GM23338 (cell line): ENCODE results near the gene EPAS1. TPM values are rescaled to one million over a fixed set of nuclear protein-coding genes. Genes with fewer than 3 reads are reported as not detected.

Source experiments
- ATAC-seq: fragments of 200-7000 bp; cut with Tn5 transposase; 3 replicates; pipeline ENCODE4 v1.9.1; 2020
- DNase-seq: peaks from one replicate; pipeline ENCODE4 v3.0.0-alpha.2; 2015; ENCODE audit warnings: low spot score
- H2AFZ ChIP-seq: fragments of 200-600 bp; sonication (generic); 2 replicates; pipeline ENCODE4 v1.8.0; 2016; ENCODE audit warnings: antibody characterized with exemption, mild to moderate bottlenecking, moderate library complexity
- H3F3A ChIP-seq: fragments of 200-600 bp; sonication (generic); replicated peaks from 2 replicates; pipeline ENCODE4 v1.8.0; 2017; ENCODE audit warnings: antibody characterized with exemption, mixed run types, low read depth
- H3K27ac ChIP-seq: fragments of 200-600 bp; sonication (generic); 2 replicates; pipeline ENCODE4 v1.6.1; 2016; ENCODE audit warnings: low read depth
- H3K27me3 ChIP-seq: fragments of 200-600 bp; sonication (generic); 2 replicates; pipeline ENCODE4 v1.8.0; 2016; ENCODE audit warnings: mild to moderate bottlenecking, mixed run types, moderate library complexity; ENCODE audit not compliant: insufficient read depth
- H3K36me3 ChIP-seq: fragments of 200-600 bp; sonication (generic); 2 replicates; pipeline ENCODE4 v1.8.0; 2016; ENCODE audit warnings: mild to moderate bottlenecking; ENCODE audit not compliant: insufficient read depth
- H3K4me1 ChIP-seq: fragments of 200-600 bp; sonication (generic); 2 replicates; pipeline ENCODE4 v1.8.0; 2016; ENCODE audit warnings: mild to moderate bottlenecking, moderate library complexity; ENCODE audit not compliant: insufficient read depth
- H3K4me2 ChIP-seq: fragments of 200-600 bp; sonication (generic); 2 replicates; pipeline ENCODE4 v1.7.1; 2017; ENCODE audit warnings: mixed run types
- H3K4me3 ChIP-seq: fragments of 200-600 bp; sonication (generic); 2 replicates; pipeline ENCODE4 v1.6.1; 2016; ENCODE audit warnings: mixed run types
- H3K79me2 ChIP-seq: fragments of 200-600 bp; sonication (generic); replicated peaks from 2 replicates; pipeline ENCODE4 v1.8.0; 2017; ENCODE audit warnings: mild to moderate bottlenecking; ENCODE audit not compliant: insufficient read depth
- H3K9me2 ChIP-seq: fragments of 200-600 bp; sonication (generic); 2 replicates; pipeline ENCODE4 v1.8.0; 2017; ENCODE audit not compliant: insufficient read depth
- H4K20me1 ChIP-seq: fragments of 200-600 bp; sonication (generic); replicated peaks from 2 replicates; pipeline ENCODE4 v1.8.0; 2017; ENCODE audit warnings: mild to moderate bottlenecking; ENCODE audit not compliant: insufficient read depth
- H3K27ac Mint-ChIP-seq: 2 replicates; pipeline ENCODE4 v1.8.0; 2020; ENCODE audit warnings: inconsistent platforms, mild to moderate bottlenecking, moderate library complexity, mixed read lengths
- H3K27me3 Mint-ChIP-seq: 3 replicates; pipeline ENCODE4 v1.8.0; 2022; ENCODE audit warnings: low read depth, mild to moderate bottlenecking, moderate library complexity, mixed read lengths, inconsistent platforms; ENCODE audit not compliant: insufficient read depth, poor library complexity
- H3K36me3 Mint-ChIP-seq: 3 replicates; pipeline ENCODE4 v1.8.0; 2021; ENCODE audit warnings: low read depth, mild to moderate bottlenecking, inconsistent platforms, moderate library complexity, mixed read lengths
- H3K4me1 Mint-ChIP-seq: 3 replicates; pipeline ENCODE4 v1.8.0; 2020; ENCODE audit warnings: mild to moderate bottlenecking, inconsistent platforms, mixed read lengths
- H3K4me3 Mint-ChIP-seq: 3 replicates; pipeline ENCODE4 v1.8.0; 2021; ENCODE audit warnings: moderate library complexity, mild to moderate bottlenecking, inconsistent platforms, mixed read lengths
- H3K9me3 Mint-ChIP-seq: 3 replicates; pipeline ENCODE4 v1.8.0; 2020; ENCODE audit warnings: moderate library complexity, mild to moderate bottlenecking, inconsistent platforms, mixed read lengths
- CREB1 ChIP-seq: fragments of 250-450 bp; sonication (Bioruptor Pico); IDR thresholded peaks from 2 replicates; pipeline ENCODE4 v1.5.0; 2020; ENCODE audit warnings: low read depth, mild to moderate bottlenecking, moderate library complexity
- EZH2 ChIP-seq: fragments of 200-600 bp; sonication (generic); IDR thresholded peaks from one replicate; pipeline ENCODE4 v1.8.0; 2017; ENCODE audit warnings: antibody characterized with exemption, mild to moderate bottlenecking, low read depth; ENCODE audit not compliant: unreplicated experiment
- JUNB ChIP-seq: IDR thresholded peaks from one replicate; pipeline ENCODE4 v1.6.1; 2016; ENCODE audit warnings: antibody characterized with exemption; ENCODE audit not compliant: unreplicated experiment
- POLR2AphosphoS5 ChIP-seq: IDR thresholded peaks from 2 replicates; pipeline ENCODE4 v1.6.1; 2016; ENCODE audit warnings: antibody characterized with exemption, low read depth
- STAT1 ChIP-seq: IDR thresholded peaks from one replicate; pipeline ENCODE4 v1.6.1; 2016; ENCODE audit warnings: antibody characterized with exemption; ENCODE audit not compliant: unreplicated experiment
- ZNF114 ChIP-seq: fragments of 250-450 bp; sonication (Bioruptor Pico); IDR thresholded peaks from 2 replicates; pipeline ENCODE4 v1.5.0; 2020; ENCODE audit warnings: mild to moderate bottlenecking, moderate library complexity
- ZNF462 ChIP-seq: fragments of 250-450 bp; sonication (Bioruptor Pico); IDR thresholded peaks from 2 replicates; pipeline ENCODE4 v1.5.0; 2020; ENCODE audit warnings: mild to moderate bottlenecking, moderate library complexity
- polyA plus RNA-seq: library from polyadenylated mRNA; unstranded; fragments of >200 nt; fragmentation: Nextera tagmentation; extraction: Ambion mirVana; gene quantifications from 2 replicates; pipeline ENCODE4 v1.2.1, GENCODE V29; 2016
- total RNA-seq: library from RNA; depleted of rRNA; stranded (reverse); fragments of >200 nt; shearing (Covaris generic); gene quantifications from 2 replicates; pipeline ENCODE4 v1.2.3, GENCODE V29; 2014

The EPAS1 gene
- total and polyA plus RNA-seq, 2 experiments from 2014 or later: 0.68 to 5.4 TPM

DNA sequence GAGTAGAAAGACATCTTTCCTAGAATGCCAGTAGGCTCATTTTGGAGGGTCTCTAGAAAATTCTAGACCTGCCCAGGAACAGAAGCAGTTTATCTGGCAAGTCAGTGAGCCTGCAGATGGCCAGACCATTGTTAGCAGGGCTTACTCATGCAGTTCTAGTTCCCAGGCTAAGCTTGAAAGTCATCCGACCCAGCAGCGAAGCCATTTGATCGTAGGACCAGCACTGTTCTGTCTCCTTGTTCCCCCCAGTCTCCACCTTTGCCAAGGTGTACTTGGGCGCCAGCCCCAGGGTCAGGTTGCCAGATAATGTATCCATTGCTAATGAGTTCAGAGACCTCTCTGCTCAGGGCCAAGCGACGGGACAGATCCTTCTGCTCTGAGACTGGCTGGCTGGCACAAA is 70.1 kb downstream of the EPAS1 start (continued):
- TF ChIP-seq ZNF462 (CRISPR knock-in tag) (no peak), ZNF114 (CRISPR knock-in tag) (no peak), JUNB (no peak), STAT1 (no peak), POLR2AphosphoS5 (no peak), EZH2 (no peak), CREB1 (CRISPR knock-in tag) (no peak)

- Histone ChIP-seq H3K36me3 (peaks cover 10% of the 10 kb centered on the region; the same call in 1 of the 2 replicates), H3F3A (no peaks in the 10 kb centered on the region), H3K4me1 (no peaks in the 10 kb centered on the region), H2AFZ (no peak overlapping the region), H3K27ac (no peak overlapping the region), H3K79me2 (no peaks in the 10 kb centered on the region), H3K9me2 (peaks cover 5% of the 10 kb centered on the region; the same call in 1 of the 2 replicates), H3K27me3 (no peaks in the 10 kb centered on the region), H4K20me1 (no peaks in the 10 kb centered on the region), H3K4me3 (no peak overlapping the region), H3K4me2 (no peak overlapping the region)
- Mint-ChIP-seq H3K4me3 (no peak overlapping the region), H3K27me3 (no peaks in the 10 kb centered on the region), H3K9me3 (peaks cover 6% of the 10 kb centered on the region; the same call in 2 of the 3 replicates), H3K27ac (no peak overlapping the region), H3K36me3 (no peaks in the 10 kb centered on the region; the same call in 2 of the 3 replicates), H3K4me1 (0 out of 3 replicates have a peak, but pooled peaks cover 2% of the 10 kb centered on the region)
- ATAC-seq (no peak), DNase-seq (no peak)
- TF ChIP-seq POLR2AphosphoS5 (no peak), ZNF462 (CRISPR knock-in tag) (no peak), ZNF114 (CRISPR knock-in tag) (no peak)
Measured at GRCh38 chr2:46368401-46368800, 71.2 kb downstream of the EPAS1 start.
